Osteocyte (in vitro differentiated cells): Measurements from ENCODE around the gene OPCML. TPM values are rescaled to one million over a fixed set of nuclear protein-coding genes. Genes with fewer than 3 reads are reported as not detected.

Experiments
- DNase-seq: peaks from one replicate; pipeline ENCODE4 v3.0.0; 2021; ENCODE audit warnings: mixed read lengths; ENCODE audit not compliant: unreplicated experiment; ENCODE audit errors: extremely low spot score
- H3K27ac Mint-ChIP-seq: one replicate; pipeline ENCODE4 v1.8.0; 2021; ENCODE audit warnings: mild to moderate bottlenecking, mixed read lengths; ENCODE audit not compliant: unreplicated experiment
- H3K27me3 Mint-ChIP-seq: one replicate; pipeline ENCODE4 v1.8.0; 2021; ENCODE audit warnings: mixed read lengths; ENCODE audit not compliant: unreplicated experiment
- H3K36me3 Mint-ChIP-seq: one replicate; pipeline ENCODE4 v1.8.0; 2021; ENCODE audit warnings: mixed read lengths; ENCODE audit not compliant: unreplicated experiment
- H3K4me1 Mint-ChIP-seq: one replicate; pipeline ENCODE4 v1.8.0; 2021; ENCODE audit warnings: mixed read lengths; ENCODE audit not compliant: unreplicated experiment
- H3K4me3 Mint-ChIP-seq: one replicate; pipeline ENCODE4 v1.8.0; 2021; ENCODE audit warnings: mild to moderate bottlenecking, moderate library complexity, mixed read lengths; ENCODE audit not compliant: unreplicated experiment
- H3K9me3 Mint-ChIP-seq: one replicate; pipeline ENCODE4 v1.8.0; 2021; ENCODE audit warnings: mixed read lengths; ENCODE audit not compliant: unreplicated experiment
- CTCF ChIP-seq: fragments of 200-600 bp; sonication (generic); IDR thresholded peaks from 2 replicates; pipeline ENCODE4 v1.5.0; 2021; ENCODE audit warnings: antibody characterized with exemption, mild to moderate bottlenecking, moderate library complexity
- total RNA-seq: library from RNA; stranded (reverse); gene quantifications from 2 replicates; pipeline ENCODE4 v1.2.1, GENCODE V29; 2021

Gene OPCML
- total RNA-seq, 1 donor from 2014 or later: 0.11 TPM

GRCh38 chr11:133549826-133550225, 17.5 kb upstream of the OPCML start:
- Mint-ChIP-seq H3K27me3 (no peaks in the 10 kb centered on the region), H3K4me1 (no peaks in the 10 kb centered on the region), H3K4me3 (no peak overlapping the region), H3K36me3 (no peaks in the 10 kb centered on the region), H3K27ac (no peak overlapping the region), H3K9me3 (no peaks in the 10 kb centered on the region)
- TF ChIP-seq CTCF: no peak
- DNase-seq: no peak

GRCh38 chr11:133548641-133549040, 16.3 kb upstream of the OPCML start:
- DNase-seq: no peak
- no peak overlapping the region for H3K4me3 Mint-ChIP-seq
- H3K27ac Mint-ChIP-seq: no peak overlapping the region
- H3K9me3 Mint-ChIP-seq: no peaks in the 10 kb centered on the region
- no peaks in the 10 kb centered on the region for H3K4me1 Mint-ChIP-seq
- no peaks in the 10 kb centered on the region for H3K36me3 Mint-ChIP-seq
- no peaks in the 10 kb centered on the region for H3K27me3 Mint-ChIP-seq
- no peak for TF ChIP-seq CTCF

GRCh38 chr11:133547808-133548494, 15.7 kb upstream of the OPCML start:
- no peak overlapping the region for H3K27ac Mint-ChIP-seq
- H3K36me3 Mint-ChIP-seq: no peaks in the 10 kb centered on the region
- H3K9me3 Mint-ChIP-seq: no peaks in the 10 kb centered on the region
- H3K27me3 Mint-ChIP-seq: no peaks in the 10 kb centered on the region
- H3K4me1 Mint-ChIP-seq: no peaks in the 10 kb centered on the region
- H3K4me3 Mint-ChIP-seq: no peak overlapping the region
- no peak for DNase-seq
- TF ChIP-seq CTCF: no peak

- Mint-ChIP-seq H3K36me3 (no peaks in the 10 kb centered on the region), H3K9me3 (no peaks in the 10 kb centered on the region), H3K27ac (no peak overlapping the region), H3K4me1 (no peaks in the 10 kb centered on the region), H3K4me3 (no peak overlapping the region), H3K27me3 (no peaks in the 10 kb centered on the region)
- TF ChIP-seq CTCF: no peak
- no peak for DNase-seq
Measured at GRCh38 chr11:133545199-133545803, 13.0 kb upstream of the OPCML start.

- H3K27me3 Mint-ChIP-seq: no peaks in the 10 kb centered on the region
- no peak for TF ChIP-seq CTCF
- peaks cover 5% of the 10 kb centered on the region for H3K9me3 Mint-ChIP-seq
- DNase-seq: no peak
- H3K4me1 Mint-ChIP-seq: no peaks in the 10 kb centered on the region
- H3K4me3 Mint-ChIP-seq: no peak overlapping the region
- no peak overlapping the region for H3K27ac Mint-ChIP-seq
- no peaks in the 10 kb centered on the region for H3K36me3 Mint-ChIP-seq
Measured at GRCh38 chr11:133541720-133542095, 9.4 kb upstream of the OPCML start.
